Bronchial epithelial cell (primary cell): Measurements from ENCODE around the gene TPSAB1. TPM values are rescaled to one million over a fixed set of nuclear protein-coding genes. Genes with fewer than 3 reads are reported as not detected.

Source experiments
- DNase-seq: peaks from one replicate; pipeline ENCODE4 v3.0.0-alpha.2; 2010; ENCODE audit warnings: low read depth
- FAIRE-seq: peaks from 2 replicates; lab custom pipeline; 2011; peaks lifted over from hg19 to GRCh38; lab: Jason Lieb, UNC
- H3K27me3 ChIP-seq: 2 replicates; pipeline ENCODE4 v1.5.1; 2011; ENCODE audit warnings: low read length; ENCODE audit not compliant: control insufficient read depth, insufficient read depth
- H3K36me3 ChIP-seq: 2 replicates; pipeline ENCODE4 v1.5.1; 2011; ENCODE audit warnings: low read length; ENCODE audit not compliant: control insufficient read depth, insufficient read depth
- H3K4me3 ChIP-seq: 2 replicates; pipeline ENCODE4 v1.5.1; 2011; ENCODE audit warnings: mild to moderate bottlenecking, low read depth, low read length, control low read depth
- CTCF ChIP-seq: IDR thresholded peaks from 2 replicates; pipeline ENCODE4 v1.5.1; 2011; ENCODE audit warnings: mild to moderate bottlenecking, moderate library complexity, low read length, control low read depth, inconsistent platforms; ENCODE audit not compliant: insufficient read depth, severe bottlenecking
- total RNA-seq: library from RNA; depleted of rRNA; stranded (reverse); fragments of >200 nt; gene quantifications from 2 replicates; pipeline ENCODE4 v1.2.1, GENCODE V29; 2014

The TPSAB1 gene
- total RNA-seq, 1 donor from 2014 or later: not detected

- H3K27me3 ChIP-seq: no peaks in the 10 kb centered on the region
- H3K36me3 ChIP-seq: no peaks in the 10 kb centered on the region
- TF ChIP-seq CTCF: no peak
- no peak overlapping the region for H3K4me3 ChIP-seq
- FAIRE-seq (no peak), DNase-seq (no peak)
Observed at GRCh38 chr16:1216681-1217400, 23.7 kb upstream of the TPSAB1 start.

- no peak for TF ChIP-seq CTCF
- no peak overlapping the region for H3K4me3 ChIP-seq
- no peaks in the 10 kb centered on the region for H3K36me3 ChIP-seq
- H3K27me3 ChIP-seq: no peaks in the 10 kb centered on the region
- FAIRE-seq (no peak), DNase-seq (no peak)
Observed at GRCh38 chr16:1217526-1217925, 23.0 kb upstream of the TPSAB1 start.

DNA sequence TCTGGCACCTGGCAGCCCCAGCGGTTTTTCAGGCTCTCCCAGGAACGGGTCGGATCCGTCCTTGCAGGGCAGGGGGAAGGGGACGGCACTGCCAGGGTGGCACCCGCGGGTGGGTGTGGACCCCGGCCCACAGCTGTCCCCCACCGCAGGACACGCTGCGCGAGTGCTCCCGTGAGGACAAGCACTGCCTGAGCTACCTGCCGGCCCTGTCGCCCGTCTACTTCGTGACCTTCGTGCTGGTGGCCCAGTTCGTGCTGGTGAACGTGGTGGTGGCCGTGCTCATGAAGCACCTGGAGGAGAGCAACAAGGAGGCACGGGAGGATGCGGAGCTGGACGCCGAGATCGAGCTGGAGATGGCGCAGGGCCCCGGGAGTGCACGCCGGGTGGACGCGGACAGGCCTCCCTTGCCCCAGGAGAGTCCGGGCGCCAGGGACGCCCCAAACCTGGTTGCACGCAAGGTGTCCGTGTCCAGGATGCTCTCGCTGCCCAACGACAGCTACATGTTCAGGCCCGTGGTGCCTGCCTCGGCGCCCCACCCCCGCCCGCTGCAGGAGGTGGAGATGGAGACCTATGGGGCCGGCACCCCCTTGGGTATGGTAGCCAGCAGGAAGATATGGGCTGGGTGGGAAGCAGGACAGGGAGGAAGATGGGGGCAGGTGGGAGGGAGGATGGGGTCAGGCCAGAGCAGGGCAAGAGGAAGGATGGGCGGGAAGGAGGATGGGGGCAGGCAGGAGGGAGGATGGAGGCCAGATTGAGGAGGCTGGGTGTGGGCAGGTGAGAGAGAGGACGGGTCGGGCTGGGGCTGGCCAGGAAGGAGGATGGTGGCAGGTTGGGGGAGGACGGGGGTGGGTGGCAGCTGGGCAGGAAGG lies 22.2 kb upstream of the TPSAB1 start:
- FAIRE-seq (no peak), DNase-seq (no peak)
- H3K4me3 ChIP-seq: no peak overlapping the region
- H3K36me3 ChIP-seq: no peaks in the 10 kb centered on the region
- no peaks in the 10 kb centered on the region for H3K27me3 ChIP-seq
- no peak for TF ChIP-seq CTCF

DNA sequence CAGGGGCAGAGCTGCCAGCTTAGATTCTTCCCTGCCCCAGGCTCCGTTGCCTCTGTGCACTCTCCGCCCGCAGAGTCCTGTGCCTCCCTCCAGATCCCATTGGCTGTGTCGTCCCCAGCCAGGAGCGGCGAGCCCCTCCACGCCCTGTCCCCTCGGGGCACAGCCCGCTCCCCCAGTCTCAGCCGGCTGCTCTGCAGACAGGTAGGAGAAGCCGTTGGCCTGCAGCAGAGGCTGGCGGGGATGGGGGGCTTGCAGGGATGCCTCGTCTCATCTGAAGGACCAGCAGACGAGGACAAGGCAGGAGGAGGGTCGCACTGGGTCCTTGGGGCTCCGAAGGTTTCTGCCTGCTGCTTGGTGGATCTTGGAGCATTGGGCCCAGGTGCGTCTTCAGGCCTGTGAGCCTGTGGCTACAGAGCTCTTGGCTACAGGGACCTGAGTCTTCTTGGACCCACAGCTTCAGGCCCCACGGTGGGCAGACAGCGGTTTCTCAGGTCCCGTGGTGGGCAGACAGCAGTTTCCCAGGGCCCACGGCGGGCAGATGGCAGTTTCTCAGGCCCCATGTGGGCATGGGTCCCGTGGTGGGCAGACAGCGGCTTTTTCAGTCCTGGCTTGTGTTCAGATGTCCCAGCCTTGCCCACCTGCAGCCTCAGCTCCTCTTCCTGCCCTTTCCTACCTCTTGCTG lies 21.4 kb upstream of the TPSAB1 start:
- Histone ChIP-seq H3K4me3 (no peak overlapping the region), H3K27me3 (no peaks in the 10 kb centered on the region), H3K36me3 (no peaks in the 10 kb centered on the region)
- FAIRE-seq (no peak), DNase-seq (no peak)
- no peak for TF ChIP-seq CTCF

GRCh38 chr16:1220098-1220728 lies 20.3 kb upstream of the TPSAB1 start:
- Histone ChIP-seq H3K27me3 (no peaks in the 10 kb centered on the region), H3K4me3 (no peak overlapping the region), H3K36me3 (no peaks in the 10 kb centered on the region)
- DNase-seq (no peak), FAIRE-seq (no peak)
- no peak for TF ChIP-seq CTCF
